OCI-LY7 (cell line): ENCODE data around the gene KAT6B.

Experiments used
- CTCF ChIP-seq: fragments of 200-600 bp; sonication (generic); conservative IDR thresholded peaks from 2 replicates; pipeline ENCODE4 v1.5.1; 2014; ENCODE audit warnings: mild to moderate bottlenecking, antibody characterized with exemption, low read length, moderate library complexity, mixed read lengths
- EZH2phosphoT487 ChIP-seq: fragments of 200-600 bp; sonication (generic); IDR thresholded peaks from 2 replicates; pipeline ENCODE4 v1.6.1; 2018; ENCODE audit warnings: low read depth, borderline replicate concordance, mild to moderate bottlenecking, mixed run types, antibody characterized with exemption, low read length, moderate library complexity, mixed read lengths

- TF ChIP-seq CTCF (no peak), EZH2phosphoT487 (no peak)
These were observed 242.1 kb downstream of the KAT6B start for GRCh38 chr10:75068523-75068922.
